OCI-LY7 (cell line): ENCODE measurements around the gene C8A. TPM values are rescaled to one million over a fixed set of nuclear protein-coding genes. Genes with fewer than 3 reads are reported as not detected.

ENCODE experiments used
- BruUV-seq: library from RNA; stranded (reverse); fragments of 400-500 nt; replicated peaks from 2 replicates; lab custom pipeline; 2021; lab: Mats Ljungman, UMichigan
- CTCF ChIA-PET: fragments of 300-600 bp; sonication (Branson Sonifier 250); formaldehyde crosslinking; loops from one replicate; lab custom pipeline; 2022; ENCODE audit warnings: antibody characterized with exemption; ENCODE audit not compliant: unreplicated experiment; lab: Charles Lee
- POLR2A ChIA-PET: fragments of 300-600 bp; sonication (Branson Sonifier 250); formaldehyde crosslinking; loops from one replicate; lab custom pipeline; 2022; ENCODE audit warnings: antibody characterized with exemption; lab: Charles Lee
- DNase-seq: peaks from one replicate; pipeline ENCODE4 v3.0.0-alpha.2; 2015; ENCODE audit warnings: low spot score
- H2AFZ ChIP-seq: fragments of 200-600 bp; sonication (generic), shearing (Covaris generic); 2 replicates; pipeline ENCODE4 v1.6.1; 2014; ENCODE audit warnings: mild to moderate bottlenecking, antibody characterized with exemption, low read length, moderate library complexity
- H3K27ac ChIP-seq: fragments of 200-600 bp; sonication (generic); 2 replicates; pipeline ENCODE4 v1.5.1; 2014; ENCODE audit warnings: mixed run types, low read depth, mild to moderate bottlenecking, moderate library complexity, low read length, inconsistent platforms; ENCODE audit not compliant: poor library complexity, severe bottlenecking
- H3K36me3 ChIP-seq: fragments of 200-600 bp; sonication (generic); 2 replicates; pipeline ENCODE4 v1.6.1; 2014; ENCODE audit warnings: mild to moderate bottlenecking, antibody characterized with exemption, low read length, moderate library complexity, mixed read lengths; ENCODE audit not compliant: insufficient read depth
- H3K4me1 ChIP-seq: fragments of 200-600 bp; sonication (generic); 2 replicates; pipeline ENCODE4 v1.5.1; 2014; ENCODE audit warnings: mild to moderate bottlenecking, low read length; ENCODE audit not compliant: insufficient read depth, poor library complexity, severe bottlenecking
- H3K4me2 ChIP-seq: fragments of 200-600 bp; sonication (generic); 2 replicates; pipeline ENCODE4 v1.6.1; 2014; ENCODE audit warnings: mild to moderate bottlenecking, low read length
- H3K4me3 ChIP-seq: fragments of 200-600 bp; sonication (generic); 2 replicates; pipeline ENCODE4 v1.5.1; 2014; ENCODE audit warnings: mild to moderate bottlenecking, low read depth, low read length; ENCODE audit not compliant: poor library complexity, severe bottlenecking
- H3K79me2 ChIP-seq: fragments of 200-600 bp; sonication (generic); 2 replicates; pipeline ENCODE4 v1.6.1; 2016; ENCODE audit warnings: low read depth, mild to moderate bottlenecking, low read length, moderate library complexity, mixed read lengths; ENCODE audit not compliant: insufficient read depth
- H3K9me2 ChIP-seq: fragments of 200-600 bp; sonication (generic); 2 replicates; pipeline ENCODE4 v1.6.1; 2016; ENCODE audit warnings: mild to moderate bottlenecking, low read length, mixed read lengths; ENCODE audit not compliant: insufficient read depth
- H3K9me3 ChIP-seq: fragments of 200-600 bp; sonication (generic); 2 replicates; pipeline ENCODE4 v1.6.1; 2014; ENCODE audit warnings: mild to moderate bottlenecking, mixed run types, low read length, mixed read lengths
- H4K20me1 ChIP-seq: fragments of 200-600 bp; sonication (generic); 2 replicates; pipeline ENCODE4 v1.6.1; 2014; ENCODE audit warnings: mild to moderate bottlenecking, antibody characterized with exemption, low read length, moderate library complexity, mixed read lengths; ENCODE audit not compliant: insufficient read depth
- EZH2phosphoT487 ChIP-seq: fragments of 200-600 bp; sonication (generic); IDR thresholded peaks from 2 replicates; pipeline ENCODE4 v1.6.1; 2018; ENCODE audit warnings: low read depth, borderline replicate concordance, mild to moderate bottlenecking, mixed run types, antibody characterized with exemption, low read length, moderate library complexity, mixed read lengths
- intact Hi-C: fragments of 100-400 bp; cut with micrococcal nuclease; formaldehyde crosslinking; loops from one replicate; pipeline ENCODE4 v1.10.0; 2022; ENCODE audit not compliant: unreplicated experiment
- total RNA-seq, 2 experiments: library from RNA; depleted of rRNA in 1 of 2; stranded (reverse); fragments of >200 nt in 1 of 2; shearing (Covaris generic) in 1 of 2; gene quantifications; 2 replicates each; pipeline ENCODE4 v1.2.3, GENCODE V29; 2014 to 2022
- TF ChIP-seq, protein P1 (sequence below): fragments of 200-600 bp; sonication (generic); conservative IDR thresholded peaks from 2 replicates; pipeline ENCODE4 v1.5.1; 2014; ENCODE audit warnings: mild to moderate bottlenecking, antibody characterized with exemption, low read length, moderate library complexity, mixed read lengths

The C8A gene
- total RNA-seq, 2 experiments from 2014 or later = not detected

DNA sequence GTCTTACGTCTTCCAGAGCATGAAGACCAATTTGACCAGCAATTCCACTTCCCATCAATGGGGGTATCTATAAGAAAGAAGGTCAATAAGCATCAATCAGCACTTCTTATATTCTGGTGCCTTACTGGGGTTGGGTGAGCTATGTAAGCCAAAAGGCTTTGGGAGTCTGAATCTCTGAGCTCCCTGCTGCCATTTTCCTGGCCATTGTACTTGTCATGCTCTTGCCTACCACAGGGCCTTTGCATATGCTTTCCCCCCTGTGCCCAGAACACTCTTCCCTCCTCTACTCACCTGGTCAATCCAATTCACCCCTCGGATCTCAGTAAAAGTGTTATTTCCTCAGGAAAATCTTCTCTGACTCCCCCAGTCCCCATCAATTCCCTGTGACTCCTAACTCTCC, 74.9 kb downstream of the C8A start:
- TF ChIP-seq EZH2phosphoT487 = no peak
- TF ChIP-seq, protein P1, sequence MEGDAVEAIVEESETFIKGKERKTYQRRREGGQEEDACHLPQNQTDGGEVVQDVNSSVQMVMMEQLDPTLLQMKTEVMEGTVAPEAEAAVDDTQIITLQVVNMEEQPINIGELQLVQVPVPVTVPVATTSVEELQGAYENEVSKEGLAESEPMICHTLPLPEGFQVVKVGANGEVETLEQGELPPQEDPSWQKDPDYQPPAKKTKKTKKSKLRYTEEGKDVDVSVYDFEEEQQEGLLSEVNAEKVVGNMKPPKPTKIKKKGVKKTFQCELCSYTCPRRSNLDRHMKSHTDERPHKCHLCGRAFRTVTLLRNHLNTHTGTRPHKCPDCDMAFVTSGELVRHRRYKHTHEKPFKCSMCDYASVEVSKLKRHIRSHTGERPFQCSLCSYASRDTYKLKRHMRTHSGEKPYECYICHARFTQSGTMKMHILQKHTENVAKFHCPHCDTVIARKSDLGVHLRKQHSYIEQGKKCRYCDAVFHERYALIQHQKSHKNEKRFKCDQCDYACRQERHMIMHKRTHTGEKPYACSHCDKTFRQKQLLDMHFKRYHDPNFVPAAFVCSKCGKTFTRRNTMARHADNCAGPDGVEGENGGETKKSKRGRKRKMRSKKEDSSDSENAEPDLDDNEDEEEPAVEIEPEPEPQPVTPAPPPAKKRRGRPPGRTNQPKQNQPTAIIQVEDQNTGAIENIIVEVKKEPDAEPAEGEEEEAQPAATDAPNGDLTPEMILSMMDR = no peak

DNA sequence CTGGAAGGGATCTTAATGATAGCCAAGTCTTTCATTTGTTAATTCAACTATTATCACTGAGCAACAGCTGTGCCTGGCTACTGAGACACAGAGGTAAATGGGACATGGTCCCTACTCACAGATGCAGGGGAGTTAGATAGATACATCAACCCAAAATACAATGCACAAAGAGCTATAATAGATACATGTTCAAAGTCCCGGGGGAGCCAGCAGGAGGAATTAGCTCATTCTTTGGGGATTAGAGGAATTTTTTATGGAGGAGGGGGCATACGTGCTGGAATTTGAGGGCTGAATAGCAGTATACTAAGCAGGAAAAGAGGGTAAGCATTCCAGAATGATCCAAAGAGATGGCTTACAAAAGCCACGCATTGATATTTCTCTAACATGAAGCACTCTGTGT, 76.6 kb downstream of the C8A start:
- H3K27ac ChIP-seq = no peak overlapping the region
- H3K9me3 ChIP-seq = no peaks in the 10 kb centered on the region
- CTCF ChIA-PET = no interaction called here
- intact Hi-C loops = no loop called here
- no peaks in the 10 kb centered on the region for H3K4me1 ChIP-seq
- POLR2A ChIA-PET = interaction anchor here (0.6 kb wide), 1 partner anchor 100 kb away, joined by 3 read pairs; no protein-coding TSS in a partner anchor
- no peak for DNase-seq
- H4K20me1 ChIP-seq = no peaks in the 10 kb centered on the region
- no peak overlapping the region for H3K4me2 ChIP-seq
- H3K79me2 ChIP-seq = no peaks in the 10 kb centered on the region
- H3K9me2 ChIP-seq = no peaks in the 10 kb centered on the region
- no peaks in the 10 kb centered on the region for H3K36me3 ChIP-seq
- no peak overlapping the region for H2AFZ ChIP-seq
- H3K4me3 ChIP-seq = no peak overlapping the region
- TF ChIP-seq EZH2phosphoT487 = no peak
- TF ChIP-seq, protein P1 = no peak
- BruUV-seq = no TSS peak

More for the DNA sequence above, 74.9 kb downstream of the C8A start:
- Histone ChIP-seq H3K36me3 (no peaks in the 10 kb centered on the region), H3K4me1 (no peaks in the 10 kb centered on the region), H4K20me1 (no peaks in the 10 kb centered on the region), H2AFZ (no peak overlapping the region), H3K9me3 (no peaks in the 10 kb centered on the region), H3K79me2 (no peaks in the 10 kb centered on the region), H3K27ac (no peak overlapping the region), H3K4me3 (no peak overlapping the region), H3K4me2 (no peak overlapping the region), H3K9me2 (no peaks in the 10 kb centered on the region)
- no TSS peak for BruUV-seq
- POLR2A ChIA-PET = no interaction called here
- no peak for DNase-seq
- intact Hi-C loops = no loop called here
- CTCF ChIA-PET = no interaction called here

DNA sequence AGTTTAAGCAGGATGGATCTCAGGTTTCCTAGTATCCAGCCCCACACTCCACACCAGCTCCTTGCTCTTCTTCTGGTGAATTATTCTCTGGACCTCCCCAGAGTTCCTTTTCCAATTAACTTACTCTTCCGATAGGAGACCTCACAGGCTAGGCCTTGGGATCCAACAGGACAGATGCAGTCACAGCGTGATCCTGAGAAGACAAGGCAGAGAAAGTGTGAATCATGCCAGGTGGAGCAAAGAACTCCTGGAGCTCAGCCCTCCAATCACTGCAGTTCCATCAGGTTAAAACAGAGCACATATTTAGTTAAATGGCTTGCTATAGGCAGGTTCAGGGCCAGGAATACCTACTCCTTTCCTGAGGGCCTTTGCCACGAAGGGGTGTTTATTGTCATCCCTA, 77.1 kb downstream of the C8A start:
- TF ChIP-seq, protein P1 = no peak
- no peak for TF ChIP-seq EZH2phosphoT487
- ChIA-PET POLR2A (interaction anchor here (0.6 kb wide), 1 partner anchor 100 kb away, joined by 3 read pairs; no protein-coding TSS in a partner anchor), CTCF (no interaction called here)
- no peaks in the 10 kb centered on the region for H3K79me2 ChIP-seq
- no peak for DNase-seq
- H3K27ac ChIP-seq = no peak overlapping the region
- no peaks in the 10 kb centered on the region for H3K4me1 ChIP-seq
- H3K9me3 ChIP-seq = no peaks in the 10 kb centered on the region
- no peaks in the 10 kb centered on the region for H3K36me3 ChIP-seq
- H3K9me2 ChIP-seq = no peaks in the 10 kb centered on the region
- H3K4me2 ChIP-seq = no peak overlapping the region
- no TSS peak for BruUV-seq
- intact Hi-C loops = no loop called here
- no peaks in the 10 kb centered on the region for H4K20me1 ChIP-seq
- H2AFZ ChIP-seq = no peak overlapping the region
- H3K4me3 ChIP-seq = no peak overlapping the region
